Pancreas (tissue), 10 donors: ENCODE results near the gene PRDM16. TPM values are rescaled to one million over a fixed set of nuclear protein-coding genes. Genes with fewer than 3 reads are reported as not detected.
A peak's percentile ranks its signal among the peaks of the same experiment; 100 is the strongest.

Source experiments
- ATAC-seq, 4 donors: fragments of 200-7000 bp; cut with Tn5 transposase; one replicate each; pipeline versions ENCODE4 v1.8.0 to v1.9.1; 2020; ENCODE audit warnings: mild to moderate bottlenecking in 4 of 4, moderate library complexity in 4 of 4
- DNase-seq, 6 donors: peaks; one replicate each; pipeline ENCODE4 v3.0.0-alpha.2; 2020
- FAIRE-seq: peaks from 2 replicates; lab custom pipeline; 2012; peaks lifted over from hg19 to GRCh38; lab: Jason Lieb, UNC
- H3K27ac ChIP-seq, 4 donors: fragments of 200-600 bp; sonication (generic); 1 replicate in 3 of 4; 2 replicates in 1 of 4; pipeline versions ENCODE4 v1.5.0 to v1.8.0; 2020
- H3K27me3 ChIP-seq, 4 donors: fragments of 200-600 bp; one replicate each; pipeline ENCODE4 v1.8.0; 2021
- H3K36me3 ChIP-seq, 3 donors: fragments of 200-600 bp; sonication (generic) in 1 of 3; one replicate each; pipeline versions ENCODE4 v1.5.0 to v1.8.0; 2020 to 2021
- H3K4me1 ChIP-seq, 3 donors: fragments of 200-600 bp; one replicate each; pipeline ENCODE4 v1.8.0; 2021
- H3K4me3 ChIP-seq, 4 donors: fragments of 200-600 bp; sonication (generic) in 2 of 4; one replicate each; pipeline versions ENCODE4 v1.5.0 to v1.8.0; 2020 to 2021
- H3K9me3 ChIP-seq, 4 donors: fragments of 200-600 bp; one replicate each; pipeline ENCODE4 v1.8.0; 2021
- WGBS, 2 donors: extraction: QIAGEN DNeasy Blood & Tissue Kit; methylation state at CpG; one replicate each; pipeline ENCODE4 v1.1.7; 2013; 5-methylcytosine and 5-hydroxymethylcytosine counted together
- intact Hi-C, 3 donors: fragments of 100-400 bp; cut with DNase I; formaldehyde crosslinking; loops; one replicate each; pipeline versions ENCODE4 v1.11.1 to v1.14.2; 2022
- polyA plus RNA-seq, 2 donors: library from polyadenylated mRNA; stranded (reverse); fragments of 200-250 nt; gene quantifications; one replicate each; pipeline ENCODE4 v1.2.3, GENCODE V29; 2013
- total RNA-seq, 6 donors: library from RNA; stranded (reverse); fragmentation: NEBNext Ultra II Directional in 4 of 6; extraction: Animal tissue kit (Norgen Biotek cat#: 25700) in 4 of 6; gene quantifications; one replicate each; pipeline versions ENCODE4 v1.2.1 to v1.2.4, GENCODE V29; 2021 to 2023
- TF ChIP-seq, protein P1 (sequence below), 4 donors: fragments of 200-600 bp; sonication (generic) in 3 of 4; IDR thresholded peaks; one replicate each; pipeline versions ENCODE4 v1.5.0 to v1.8.0; 2021; ENCODE audit warnings: antibody characterized with exemption in 4 of 4
- donor health status: healthy with polysubstance abuse.
- donor health status: DM: no; HTN: no; CAD: no; lungs with moderate emphysema.
- donor health status: DM: no; HTN: no; CAD: no.
- donor health status: control.
- donor health status: control.
- donor health status: Bipolar disorder and iron deficiency.
- donor health status: DM: yes; HTN: yes; CAD: no.
- donor health status: DM: no; HTN: no; CAD: no.
- donor health status: DM: no; HTN: no; CAD: no.
- donor health status: DM: yes; HTN: yes; CAD: no.

PRDM16 gene
- total and polyA plus RNA-seq, 8 donors = 6.6 to 19.2 (median 14.9) TPM

DNA sequence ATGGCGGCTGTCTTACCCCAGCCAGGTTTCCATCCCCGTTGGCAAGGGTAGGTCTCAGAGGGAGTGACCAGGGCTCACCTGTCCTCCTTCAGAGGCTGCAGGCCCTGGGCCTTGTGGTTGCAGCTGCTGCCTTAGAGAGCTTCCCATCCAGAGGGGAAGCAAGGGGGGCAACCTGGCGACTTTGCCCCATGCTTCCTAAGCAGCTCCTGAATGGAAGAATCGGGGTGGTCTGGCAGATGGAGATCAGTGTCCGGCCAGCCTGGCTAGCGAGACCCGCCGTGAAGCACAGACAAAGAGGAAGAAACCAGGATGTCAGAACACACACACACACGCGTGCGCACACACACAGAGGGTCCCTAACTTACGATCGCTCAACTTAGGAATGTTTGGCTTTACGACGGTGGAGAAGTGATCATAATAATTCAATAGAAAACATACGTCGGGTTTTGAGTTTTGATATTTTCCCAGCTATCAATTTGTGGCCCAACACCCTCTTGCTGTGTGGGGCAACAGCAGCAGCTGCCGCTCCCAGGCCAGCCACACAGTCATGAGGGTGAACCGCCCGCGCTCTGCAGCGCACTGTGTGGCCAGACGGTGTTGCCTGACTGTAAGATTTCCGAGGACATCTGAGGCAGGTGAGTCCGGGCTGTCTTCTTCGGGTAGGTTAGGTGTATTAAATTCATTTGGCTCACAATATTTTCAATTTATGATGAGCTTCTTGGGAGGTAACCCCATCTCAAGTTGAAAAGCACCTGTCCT lies 272.4 kb downstream of the PRDM16 start:
- H3K9me3 ChIP-seq = no peaks in the 10 kb centered on the region
- WGBS, 2 donors = 91 to 92% methylated on average over 26 of the region's 26 CpGs
- H3K4me3 ChIP-seq = no peak overlapping the region
- H3K27me3 ChIP-seq = no peaks in the 10 kb centered on the region
- TF ChIP-seq, protein P1, sequence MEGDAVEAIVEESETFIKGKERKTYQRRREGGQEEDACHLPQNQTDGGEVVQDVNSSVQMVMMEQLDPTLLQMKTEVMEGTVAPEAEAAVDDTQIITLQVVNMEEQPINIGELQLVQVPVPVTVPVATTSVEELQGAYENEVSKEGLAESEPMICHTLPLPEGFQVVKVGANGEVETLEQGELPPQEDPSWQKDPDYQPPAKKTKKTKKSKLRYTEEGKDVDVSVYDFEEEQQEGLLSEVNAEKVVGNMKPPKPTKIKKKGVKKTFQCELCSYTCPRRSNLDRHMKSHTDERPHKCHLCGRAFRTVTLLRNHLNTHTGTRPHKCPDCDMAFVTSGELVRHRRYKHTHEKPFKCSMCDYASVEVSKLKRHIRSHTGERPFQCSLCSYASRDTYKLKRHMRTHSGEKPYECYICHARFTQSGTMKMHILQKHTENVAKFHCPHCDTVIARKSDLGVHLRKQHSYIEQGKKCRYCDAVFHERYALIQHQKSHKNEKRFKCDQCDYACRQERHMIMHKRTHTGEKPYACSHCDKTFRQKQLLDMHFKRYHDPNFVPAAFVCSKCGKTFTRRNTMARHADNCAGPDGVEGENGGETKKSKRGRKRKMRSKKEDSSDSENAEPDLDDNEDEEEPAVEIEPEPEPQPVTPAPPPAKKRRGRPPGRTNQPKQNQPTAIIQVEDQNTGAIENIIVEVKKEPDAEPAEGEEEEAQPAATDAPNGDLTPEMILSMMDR (IDR thresholded peaks at IDR 0.05) = no peak
- peak overlapping the region; percentile 69 to 80 (median 76) for H3K27ac ChIP-seq
- intact Hi-C loops = no loop called here
- DNase-seq (no peak), FAIRE-seq (no peak), ATAC-seq (peak in 1 of 4 donors; percentile 17)
- peaks cover 0 to 11% (median 0%) of the 10 kb centered on the region in 3 donors for H3K4me1 ChIP-seq
- no peaks in the 10 kb centered on the region for H3K36me3 ChIP-seq

GRCh38 chr1:3342960-3343359 lies 274.0 kb downstream of the PRDM16 start:
- no peak for ATAC-seq
- intact Hi-C loops = no loop called here
- FAIRE-seq = no peak
- Histone ChIP-seq H3K9me3 (no peaks in the 10 kb centered on the region), H3K36me3 (no peaks in the 10 kb centered on the region), H3K4me1 (peaks cover 0 to 5% (median 0%) of the 10 kb centered on the region in 3 donors), H3K4me3 (no peak overlapping the region), H3K27ac (no peak overlapping the region), H3K27me3 (no peaks in the 10 kb centered on the region)
- 82 to 96% methylated on average over 5 of the region's 5 CpGs for WGBS, 2 donors
- no peak for DNase-seq
- TF ChIP-seq, protein P1 (IDR thresholded peaks at IDR 0.05) = no peak

DNA sequence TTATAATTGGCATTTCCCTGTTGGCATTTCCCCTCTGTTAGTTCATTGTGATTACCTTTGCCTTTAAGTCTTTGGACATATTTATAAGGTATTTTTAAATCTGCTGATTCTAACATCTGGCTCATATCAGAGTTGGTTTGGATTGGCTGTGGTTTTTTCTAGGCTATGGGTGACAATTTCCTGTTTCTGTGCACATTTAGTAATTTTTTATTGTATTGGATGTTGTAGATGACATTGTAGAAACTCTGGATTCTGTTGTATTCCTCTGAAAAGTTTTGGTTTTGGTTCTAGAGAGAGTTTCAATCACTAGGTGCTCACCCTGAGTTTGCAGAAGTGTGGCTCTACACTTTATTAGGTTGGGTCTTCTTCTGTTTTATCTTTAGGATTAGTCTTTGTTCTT lies 275.4 kb downstream of the PRDM16 start:
- intact Hi-C loops = no loop called here
- Histone ChIP-seq H3K4me1 (no peaks in the 10 kb centered on the region), H3K27me3 (no peaks in the 10 kb centered on the region), H3K36me3 (no peaks in the 10 kb centered on the region), H3K9me3 (no peaks in the 10 kb centered on the region), H3K4me3 (no peak overlapping the region), H3K27ac (no peak overlapping the region)
- no peak for FAIRE-seq
- TF ChIP-seq, protein P1 (IDR thresholded peaks at IDR 0.05) = no peak
- DNase-seq = no peak
- no peak for ATAC-seq

DNA sequence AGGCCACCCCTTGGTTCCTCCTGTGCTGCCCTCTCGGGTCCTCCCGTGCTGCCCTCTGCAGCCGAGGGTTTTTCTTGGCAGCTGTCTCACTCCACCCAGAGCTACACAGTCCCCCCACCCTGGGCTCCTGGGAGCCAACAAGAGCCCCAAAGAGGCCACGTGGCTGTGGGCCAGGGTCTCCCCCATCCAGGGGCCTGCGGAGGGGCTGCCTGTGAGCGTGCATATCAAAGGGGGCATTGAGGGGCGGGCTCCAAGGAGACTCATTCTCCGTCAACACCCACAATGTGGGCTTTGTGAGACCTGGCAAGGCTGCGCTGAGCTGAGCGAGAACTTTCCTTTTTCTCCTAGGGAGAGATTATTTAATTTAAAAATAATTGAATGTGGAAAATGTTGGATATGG lies 276.8 kb downstream of the PRDM16 start:
- Histone ChIP-seq H3K27me3 (no peaks in the 10 kb centered on the region), H3K4me1 (peaks cover 0 to 6% (median 0%) of the 10 kb centered on the region in 3 donors), H3K4me3 (no peak overlapping the region), H3K36me3 (no peaks in the 10 kb centered on the region), H3K9me3 (no peaks in the 10 kb centered on the region), H3K27ac (no peak overlapping the region)
- TF ChIP-seq, protein P1 (IDR thresholded peaks at IDR 0.05) = no peak
- ATAC-seq (no peak), FAIRE-seq (no peak), DNase-seq (no peak)
- WGBS, 2 donors = 82 to 88% methylated on average over 10 of the region's 10 CpGs
- intact Hi-C loops = no loop called here

DNA sequence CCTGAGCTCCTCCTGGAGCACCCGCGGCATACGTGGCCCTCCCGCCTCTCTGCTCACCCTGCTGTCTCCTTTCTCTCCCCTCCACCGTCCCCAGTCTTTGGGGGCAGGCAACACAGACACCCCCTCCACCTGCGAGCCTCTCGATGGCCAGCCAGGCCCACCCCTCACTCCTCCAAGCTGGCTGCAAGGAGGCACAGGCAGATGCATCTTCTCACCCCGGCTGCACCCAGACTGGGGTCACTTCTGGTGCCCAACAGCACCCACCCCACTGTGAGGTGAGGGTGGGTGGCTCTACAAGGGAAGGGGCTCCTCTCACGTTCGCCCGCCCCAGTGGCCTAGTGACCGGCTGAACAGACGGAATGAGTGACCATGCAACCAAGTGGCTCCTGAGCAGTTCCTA lies 277.5 kb downstream of the PRDM16 start:
- H3K27ac ChIP-seq = no peak overlapping the region
- FAIRE-seq = no peak
- 84 to 86% methylated on average over 13 of the region's 13 CpGs for WGBS, 2 donors

More for the DNA sequence above, 277.5 kb downstream of the PRDM16 start:
- DNase-seq = no peak
- ATAC-seq = no peak
- Histone ChIP-seq H3K27me3 (no peaks in the 10 kb centered on the region), H3K4me3 (no peak overlapping the region), H3K9me3 (no peaks in the 10 kb centered on the region), H3K36me3 (no peaks in the 10 kb centered on the region), H3K4me1 (peaks cover 0 to 10% (median 0%) of the 10 kb centered on the region in 3 donors)
- TF ChIP-seq, protein P1 (IDR thresholded peaks at IDR 0.05) = no peak
- intact Hi-C loops = no loop called here
